UCSD-AML1 (cell line): ENCODE results near the gene PRLR.
"Not testable (repeated sequence)": the region's sequence is repeated elsewhere in the genome, so short reads cannot be mapped to it uniquely, and the experiment has no call there.

ENCODE experiments used
- DNase-seq: peaks from one replicate; lab custom pipeline; 2025; ENCODE audit not compliant: unreplicated experiment; lab: John Stamatoyannopoulos, UW

The PRLR gene

DNA sequence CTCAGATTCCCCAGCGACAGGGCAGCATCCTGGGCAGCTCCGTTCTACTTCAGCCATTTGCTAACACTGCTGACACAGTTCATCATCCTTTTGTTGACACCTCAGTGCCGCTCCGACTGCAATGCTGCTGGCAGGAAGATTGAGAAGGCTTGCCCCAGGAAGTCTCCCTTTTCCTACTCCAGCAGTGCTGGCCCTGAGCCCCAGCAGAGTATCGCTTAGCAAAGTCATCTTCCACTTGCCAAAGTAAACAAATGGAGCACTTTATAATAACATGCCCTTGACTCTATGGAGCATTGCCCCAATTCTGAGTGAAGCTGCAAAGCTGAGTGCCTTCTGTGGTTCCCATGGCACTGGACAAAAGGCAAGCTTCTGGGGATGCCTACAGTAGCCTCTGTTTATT is 32.2 kb downstream of the PRLR start:
- no peak for DNase-seq

DNA sequence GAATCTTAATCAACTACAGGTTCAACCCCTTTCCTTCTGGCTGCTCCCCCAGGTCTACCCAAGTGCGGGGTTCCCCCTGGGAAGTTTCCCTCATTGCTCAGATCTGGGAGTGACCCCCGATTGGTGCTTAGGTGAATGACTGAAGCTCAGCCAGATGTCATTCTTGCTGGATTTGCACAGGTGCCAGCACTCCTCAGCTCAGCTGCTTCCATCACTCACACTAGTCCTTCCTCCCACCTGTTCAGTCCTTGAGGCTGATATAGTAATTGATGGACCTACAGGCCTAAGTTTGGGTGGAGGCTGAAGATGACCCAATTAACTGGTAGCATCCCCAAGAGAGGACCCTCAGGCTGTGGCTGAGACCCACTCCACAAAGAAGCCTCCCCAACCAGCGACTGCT is 32.9 kb downstream of the PRLR start:
- DNase-seq = no peak

DNA sequence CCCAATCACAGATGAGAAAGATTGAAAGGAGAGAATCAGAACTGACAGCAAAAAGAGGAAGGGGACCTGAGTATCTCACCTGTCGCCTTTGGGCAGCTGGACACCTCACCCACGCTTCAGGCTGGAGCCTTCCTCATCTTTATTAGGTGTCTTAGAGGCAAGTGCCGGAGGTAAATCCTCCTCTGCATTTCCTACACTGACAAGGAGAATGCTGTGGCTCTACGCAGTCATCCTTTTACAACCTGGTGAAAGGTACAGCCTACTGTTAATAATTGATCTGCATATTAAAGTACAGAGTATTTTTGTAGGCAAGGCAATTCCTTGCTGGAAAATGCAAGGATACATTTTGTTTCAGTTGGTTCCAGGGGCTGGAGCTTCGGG is 34.8 kb downstream of the PRLR start:
- DNase-seq = no peak

GRCh38 chr5:35194635-35195471 is 35.4 kb downstream of the PRLR start:
- DNase-seq = no peak

DNA sequence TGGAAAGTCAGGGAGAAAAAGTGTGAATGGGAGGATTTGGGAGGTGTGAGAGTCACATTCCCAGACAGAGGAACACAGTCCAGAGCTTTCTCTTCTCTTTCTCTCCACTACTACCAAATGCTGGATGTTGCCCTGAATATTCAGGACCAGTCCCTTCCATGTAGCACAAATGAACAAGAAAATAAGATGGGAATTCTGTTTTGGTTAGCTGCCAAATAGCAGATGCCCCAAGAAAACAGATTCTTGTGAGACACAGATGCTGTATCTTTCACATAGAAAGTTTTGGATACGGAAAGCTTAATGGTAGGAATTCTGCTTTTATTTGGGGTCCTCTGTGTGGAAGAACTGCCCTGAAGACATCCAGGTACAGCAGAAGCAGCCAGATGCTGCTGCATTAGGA is 37.8 kb downstream of the PRLR start:
- DNase-seq = no peak

DNA sequence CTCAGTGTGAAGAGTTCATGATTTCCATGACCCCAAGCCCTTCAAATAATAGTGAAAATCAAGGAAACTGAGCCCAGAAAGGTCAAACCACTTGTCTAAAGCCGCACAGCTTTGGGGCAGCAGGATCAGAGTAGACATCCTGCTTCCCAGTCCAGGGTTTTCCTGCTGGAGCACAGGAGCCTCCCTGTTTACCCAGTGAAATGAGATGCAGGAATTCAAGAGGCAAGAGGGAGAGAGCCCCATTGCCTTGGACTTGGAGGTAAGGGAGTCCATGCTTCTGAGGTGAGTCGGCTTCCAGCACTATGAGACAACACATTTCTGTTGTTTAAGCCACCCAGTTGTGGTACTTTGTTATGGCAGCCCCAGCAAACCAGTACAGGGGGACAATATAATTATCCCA is 40.5 kb downstream of the PRLR start:
- not testable (repeated sequence) for DNase-seq

- no peak for DNase-seq
Observed at GRCh38 chr5:35188031-35188457, 42.2 kb downstream of the PRLR start.

DNA sequence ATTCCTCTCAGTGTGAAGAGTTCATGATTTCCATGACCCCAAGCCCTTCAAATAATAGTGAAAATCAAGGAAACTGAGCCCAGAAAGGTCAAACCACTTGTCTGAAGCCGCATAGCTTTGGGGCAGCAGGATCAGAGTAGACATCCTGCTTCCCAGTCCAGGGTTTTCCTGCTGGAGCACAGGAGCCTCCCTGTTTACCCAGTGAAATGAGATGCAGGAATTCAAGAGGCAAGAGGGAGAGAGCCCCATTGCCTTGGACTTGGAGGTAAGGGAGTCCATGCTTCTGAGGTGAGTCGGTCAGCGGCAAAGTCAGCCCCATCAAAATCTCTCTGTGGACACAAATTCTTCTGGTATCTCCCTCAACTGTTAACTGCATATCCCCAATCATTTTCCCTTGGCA is 42.7 kb downstream of the PRLR start:
- DNase-seq = not testable (repeated sequence)

GRCh38 chr5:35186749-35187148 is 43.5 kb downstream of the PRLR start:
- DNase-seq = no peak

GRCh38 chr5:35185518-35185917 is 44.8 kb downstream of the PRLR start:
- DNase-seq = no peak

DNA sequence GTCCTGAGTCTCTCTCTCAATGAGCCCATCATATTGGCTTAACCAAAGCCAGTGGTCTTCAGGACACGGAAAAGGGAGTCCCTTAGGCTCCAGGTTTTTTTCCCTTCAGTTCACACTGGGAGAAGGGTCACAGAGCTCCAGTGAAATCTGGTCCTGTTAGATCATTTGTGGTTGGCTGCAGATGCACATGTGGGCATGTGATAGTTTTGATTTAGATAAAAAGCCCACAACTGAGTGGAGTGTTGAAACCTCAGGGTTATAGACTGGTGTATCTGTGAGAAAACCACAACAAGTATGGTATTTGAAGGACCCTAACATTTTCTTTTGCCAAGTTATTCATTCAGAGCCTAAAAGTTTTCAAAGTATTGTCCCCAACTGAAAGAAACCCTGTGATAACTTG is 46.7 kb downstream of the PRLR start:
- DNase-seq = no peak

- peak; percentile 14 for DNase-seq
Observed at GRCh38 chr5:35182910-35183535, 47.3 kb downstream of the PRLR start.

DNA sequence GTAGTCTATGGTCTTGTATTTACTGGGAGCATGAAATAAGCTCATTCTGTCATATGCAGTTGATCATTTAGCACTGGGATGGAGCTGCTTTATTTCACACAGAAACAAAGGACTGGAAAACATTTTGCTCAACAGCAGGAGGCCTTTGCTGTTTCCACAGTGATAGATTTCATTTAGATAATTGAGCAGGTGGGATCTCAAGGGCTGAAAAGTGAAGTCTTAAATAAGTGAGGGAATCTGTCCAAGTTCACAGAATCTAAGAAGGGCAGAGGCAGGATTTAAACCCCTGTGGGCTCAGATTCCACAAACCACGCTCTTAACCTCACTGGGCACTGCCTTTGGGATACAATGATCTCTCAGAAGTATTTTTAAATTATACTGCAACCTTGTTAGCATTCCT is 47.8 kb downstream of the PRLR start:
- no peak for DNase-seq

- DNase-seq = no peak
Observed at GRCh38 chr5:35180046-35180445, 50.2 kb downstream of the PRLR start.

DNA sequence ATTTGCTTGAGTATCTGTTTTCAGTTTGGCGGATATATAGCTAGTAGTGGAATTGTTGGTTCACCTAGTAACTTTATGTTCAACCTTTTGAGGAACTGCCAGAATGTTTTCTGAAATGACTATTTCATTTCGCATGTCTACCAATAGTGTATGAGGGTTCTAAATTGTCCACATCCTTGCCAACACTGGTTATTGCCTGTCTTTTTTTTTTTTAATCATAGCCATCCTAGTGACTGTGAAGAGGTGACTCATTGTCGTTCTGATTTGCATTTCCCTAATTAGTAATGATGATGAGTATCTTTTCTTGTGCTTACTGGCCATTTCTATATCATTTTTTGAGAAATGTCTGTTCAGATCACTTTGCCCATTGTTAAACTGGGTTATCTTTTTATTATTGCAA is 52.5 kb downstream of the PRLR start:
- DNase-seq = no peak

DNA sequence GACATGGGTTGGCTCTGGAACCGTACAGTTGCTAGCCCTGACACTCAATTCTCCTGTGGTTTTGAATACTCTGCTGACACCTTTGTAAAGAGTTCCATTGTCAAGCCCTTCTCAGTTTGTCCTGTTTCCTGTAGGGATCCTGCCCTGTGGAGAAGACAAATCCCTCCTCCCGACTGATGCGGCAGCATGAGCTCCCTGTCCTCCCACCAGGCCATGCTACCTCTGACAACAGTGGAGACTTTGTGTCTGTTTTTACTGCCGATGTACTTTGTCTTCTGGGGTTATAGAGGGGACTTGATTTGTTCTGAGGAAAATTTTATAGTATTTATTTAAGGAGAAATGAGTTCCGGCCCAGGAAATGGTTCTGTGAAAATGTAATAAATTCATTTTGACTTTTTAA is 57.8 kb downstream of the PRLR start:
- no peak for DNase-seq

DNA sequence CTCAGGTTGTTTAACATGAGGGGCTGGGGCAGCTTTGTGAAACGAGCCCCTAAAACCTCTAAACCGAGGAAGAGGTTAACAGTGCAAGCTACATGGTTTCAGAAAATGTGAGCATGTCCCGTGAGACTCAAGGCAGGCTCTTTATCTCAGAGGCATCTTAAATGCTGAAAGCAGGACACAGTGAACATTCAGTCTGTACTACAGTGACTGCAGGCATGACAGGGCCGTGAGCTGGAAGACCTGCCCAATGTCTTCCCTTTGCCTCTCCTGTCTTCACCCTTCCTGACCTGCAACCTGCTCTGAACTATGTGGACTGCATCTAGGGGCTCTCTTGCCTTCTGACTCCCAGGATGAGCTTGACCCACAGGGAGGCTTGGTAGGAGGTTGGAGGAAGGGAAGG is 58.3 kb downstream of the PRLR start:
- no peak for DNase-seq

GRCh38 chr5:35171078-35171477 is 59.2 kb downstream of the PRLR start:
- no peak for DNase-seq

- no peak for DNase-seq
Observed at GRCh38 chr5:35166043-35166442, 64.2 kb downstream of the PRLR start.

GRCh38 chr5:35164860-35165542 is 65.3 kb downstream of the PRLR start:
- DNase-seq = no peak

DNA sequence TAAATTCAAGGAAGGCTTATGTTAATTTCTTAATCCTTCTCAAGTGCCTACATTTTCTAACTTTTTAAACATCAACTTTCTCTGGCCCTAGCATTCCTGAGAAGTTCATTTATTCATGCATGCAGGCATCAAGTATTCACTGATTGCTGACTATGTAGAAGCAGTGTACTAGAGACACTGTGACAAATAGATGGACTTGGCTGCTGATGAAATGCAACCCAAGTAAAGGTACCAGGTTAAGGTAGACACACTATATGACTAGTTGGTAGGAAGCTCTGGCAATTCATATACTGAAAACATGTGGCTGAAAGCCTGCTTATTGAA is 66.6 kb downstream of the PRLR start:
- DNase-seq = no peak
